ENCODE results near the gene RNH1. TPM values are rescaled to one million over a fixed set of nuclear protein-coding genes. Genes with fewer than 3 reads are reported as not detected.

Gene RNH1
- total and polyA plus RNA-seq, 2 of the 8 experiments (the other 6 are each of a cell fraction or from before 2014, with no cell fraction given): 48.7 to 49.8 TPM

Other genes starting within 250 kb of the RNH1 start
- gene NLRP6, start 228.8 kb downstream of the RNH1 start, total RNA-seq (2021; fragmentation: NEBNext Ultra II Directional; extraction: Animal tissue kit (Norgen Biotek cat#: 25700)): not detected in 2 replicates
- 0.06 TPM in 1 of 2 replicates, not detected in the other for gene NLRP6, start 228.8 kb downstream of the RNH1 start, polyA plus RNA-seq (2011; rRNA removed)
- 52.9 and 60.7 TPM in 2 replicates for gene PGGHG, start 218.1 kb downstream of the RNH1 start, total RNA-seq (2021; fragmentation: NEBNext Ultra II Directional; extraction: Animal tissue kit (Norgen Biotek cat#: 25700))
- 34.8 and 61.4 TPM in 2 replicates for gene PGGHG, start 218.1 kb downstream of the RNH1 start, polyA plus RNA-seq (2011; rRNA removed)
- not detected in 2 replicates for gene IFITM5, start 207.7 kb downstream of the RNH1 start, total RNA-seq (2021; fragmentation: NEBNext Ultra II Directional; extraction: Animal tissue kit (Norgen Biotek cat#: 25700))
- 0.50 TPM in 1 of 2 replicates, not detected in the other for gene IFITM5, start 207.7 kb downstream of the RNH1 start, polyA plus RNA-seq (2011; rRNA removed)
- 363 and 399 TPM in 2 replicates for gene IFITM2, start 199.4 kb downstream of the RNH1 start, total RNA-seq (2021; fragmentation: NEBNext Ultra II Directional; extraction: Animal tissue kit (Norgen Biotek cat#: 25700))
- 764 and 902 TPM in 2 replicates for gene IFITM2, start 199.4 kb downstream of the RNH1 start, polyA plus RNA-seq (2011; rRNA removed)
- 394 and 417 TPM in 2 replicates for gene IFITM1, start 193.2 kb downstream of the RNH1 start, total RNA-seq (2021; fragmentation: NEBNext Ultra II Directional; extraction: Animal tissue kit (Norgen Biotek cat#: 25700))
- gene IFITM1, start 193.2 kb downstream of the RNH1 start, polyA plus RNA-seq (2011; rRNA removed): 1,464 and 1,887 TPM in 2 replicates
- gene IFITM3, start 186.4 kb downstream of the RNH1 start, total RNA-seq (2021; fragmentation: NEBNext Ultra II Directional; extraction: Animal tissue kit (Norgen Biotek cat#: 25700)): 230 and 238 TPM in 2 replicates
- 666 and 779 TPM in 2 replicates for gene IFITM3, start 186.4 kb downstream of the RNH1 start, polyA plus RNA-seq (2011; rRNA removed)
- 76.3 and 89.0 TPM in 2 replicates for gene B4GALNT4, start 137.7 kb downstream of the RNH1 start, total RNA-seq (2021; fragmentation: NEBNext Ultra II Directional; extraction: Animal tissue kit (Norgen Biotek cat#: 25700))
- 40.9 and 69.4 TPM in 2 replicates for gene B4GALNT4, start 137.7 kb downstream of the RNH1 start, polyA plus RNA-seq (2011; rRNA removed)
- gene PKP3, start 113.0 kb downstream of the RNH1 start, total RNA-seq (2021; fragmentation: NEBNext Ultra II Directional; extraction: Animal tissue kit (Norgen Biotek cat#: 25700)): 28.5 and 28.7 TPM in 2 replicates
- 16.7 and 28.0 TPM in 2 replicates for gene PKP3, start 113.0 kb downstream of the RNH1 start, polyA plus RNA-seq (2011; rRNA removed)
- 66.3 and 68.9 TPM in 2 replicates for gene SIGIRR, start 92.2 kb downstream of the RNH1 start, total RNA-seq (2021; fragmentation: NEBNext Ultra II Directional; extraction: Animal tissue kit (Norgen Biotek cat#: 25700))
- 55.2 and 94.2 TPM in 2 replicates for gene SIGIRR, start 92.2 kb downstream of the RNH1 start, polyA plus RNA-seq (2011; rRNA removed)
- gene ANO9, start 65.2 kb downstream of the RNH1 start, total RNA-seq (2021; fragmentation: NEBNext Ultra II Directional; extraction: Animal tissue kit (Norgen Biotek cat#: 25700)): 18.0 and 20.0 TPM in 2 replicates
- 20.7 and 24.6 TPM in 2 replicates for gene ANO9, start 65.2 kb downstream of the RNH1 start, polyA plus RNA-seq (2011; rRNA removed)
- gene PTDSS2, start 57.0 kb downstream of the RNH1 start, total RNA-seq (2021; fragmentation: NEBNext Ultra II Directional; extraction: Animal tissue kit (Norgen Biotek cat#: 25700)): 48.7 and 52.4 TPM in 2 replicates
- gene PTDSS2, start 57.0 kb downstream of the RNH1 start, polyA plus RNA-seq (2011; rRNA removed): 68.2 and 108 TPM in 2 replicates
- gene HRAS, start 28.3 kb upstream of the RNH1 start, total RNA-seq (2021; fragmentation: NEBNext Ultra II Directional; extraction: Animal tissue kit (Norgen Biotek cat#: 25700)): 54.7 and 60.9 TPM in 2 replicates
- 44.3 and 63.4 TPM in 2 replicates for gene HRAS, start 28.3 kb upstream of the RNH1 start, polyA plus RNA-seq (2011; rRNA removed)
- gene LRRC56, start 30.3 kb upstream of the RNH1 start, total RNA-seq (2021; fragmentation: NEBNext Ultra II Directional; extraction: Animal tissue kit (Norgen Biotek cat#: 25700)): 1.9 and 2.1 TPM in 2 replicates
- 0.94 and 1.6 TPM in 2 replicates for gene LRRC56, start 30.3 kb upstream of the RNH1 start, polyA plus RNA-seq (2011; rRNA removed)
- 2.6 and 3.1 TPM in 2 replicates for gene LMNTD2, start 53.5 kb upstream of the RNH1 start, total RNA-seq (2021; fragmentation: NEBNext Ultra II Directional; extraction: Animal tissue kit (Norgen Biotek cat#: 25700))
- gene LMNTD2, start 53.5 kb upstream of the RNH1 start, polyA plus RNA-seq (2011; rRNA removed): 1.6 and 3.6 TPM in 2 replicates
- gene RASSF7, start 53.7 kb upstream of the RNH1 start, total RNA-seq (2021; fragmentation: NEBNext Ultra II Directional; extraction: Animal tissue kit (Norgen Biotek cat#: 25700)): 20.6 and 22.3 TPM in 2 replicates
- 43.9 and 60.6 TPM in 2 replicates for gene RASSF7, start 53.7 kb upstream of the RNH1 start, polyA plus RNA-seq (2011; rRNA removed)
- 37.3 and 39.8 TPM in 2 replicates for gene PHRF1, start 69.2 kb upstream of the RNH1 start, total RNA-seq (2021; fragmentation: NEBNext Ultra II Directional; extraction: Animal tissue kit (Norgen Biotek cat#: 25700))
- 13.4 and 21.8 TPM in 2 replicates for gene PHRF1, start 69.2 kb upstream of the RNH1 start, polyA plus RNA-seq (2011; rRNA removed)
- 9.4 and 9.6 TPM in 2 replicates for gene IRF7, start 108.7 kb upstream of the RNH1 start, total RNA-seq (2021; fragmentation: NEBNext Ultra II Directional; extraction: Animal tissue kit (Norgen Biotek cat#: 25700))
- gene IRF7, start 108.7 kb upstream of the RNH1 start, polyA plus RNA-seq (2011; rRNA removed): 9.1 and 12.8 TPM in 2 replicates
- gene CDHR5, start 117.7 kb upstream of the RNH1 start, total RNA-seq (2021; fragmentation: NEBNext Ultra II Directional; extraction: Animal tissue kit (Norgen Biotek cat#: 25700)): 0.11 TPM in 1 of 2 replicates, not detected in the other
- 0.02 TPM in 1 of 2 replicates, not detected in the other for gene CDHR5, start 117.7 kb upstream of the RNH1 start, polyA plus RNA-seq (2011; rRNA removed)
- gene SCT, start 119.9 kb upstream of the RNH1 start, total RNA-seq (2021; fragmentation: NEBNext Ultra II Directional; extraction: Animal tissue kit (Norgen Biotek cat#: 25700)): 2.0 and 2.2 TPM in 2 replicates
- gene SCT, start 119.9 kb upstream of the RNH1 start, polyA plus RNA-seq (2011; rRNA removed): 1.7 and 3.7 TPM in 2 replicates
- 3.3 and 3.4 TPM in 2 replicates for gene DRD4, start 130.0 kb upstream of the RNH1 start, total RNA-seq (2021; fragmentation: NEBNext Ultra II Directional; extraction: Animal tissue kit (Norgen Biotek cat#: 25700))
- gene DRD4, start 130.0 kb upstream of the RNH1 start, polyA plus RNA-seq (2011; rRNA removed): 4.9 and 9.7 TPM in 2 replicates
- gene DEAF1, start 188.0 kb upstream of the RNH1 start, total RNA-seq (2021; fragmentation: NEBNext Ultra II Directional; extraction: Animal tissue kit (Norgen Biotek cat#: 25700)): 53.7 and 58.4 TPM in 2 replicates
- gene DEAF1, start 188.0 kb upstream of the RNH1 start, polyA plus RNA-seq (2011; rRNA removed): 47.3 and 64.7 TPM in 2 replicates
- 7.3 and 8.0 TPM in 2 replicates for gene TMEM80, start 188.6 kb upstream of the RNH1 start, total RNA-seq (2021; fragmentation: NEBNext Ultra II Directional; extraction: Animal tissue kit (Norgen Biotek cat#: 25700))
- 16.3 and 21.4 TPM in 2 replicates for gene TMEM80, start 188.6 kb upstream of the RNH1 start, polyA plus RNA-seq (2011; rRNA removed)
- 38.5 and 44.3 TPM in 2 replicates for gene EPS8L2, start 199.0 kb upstream of the RNH1 start, total RNA-seq (2021; fragmentation: NEBNext Ultra II Directional; extraction: Animal tissue kit (Norgen Biotek cat#: 25700))
- 57.0 and 65.3 TPM in 2 replicates for gene EPS8L2, start 199.0 kb upstream of the RNH1 start, polyA plus RNA-seq (2011; rRNA removed)
- 302 and 308 TPM in 2 replicates for gene TALDO1, start 240.2 kb upstream of the RNH1 start, total RNA-seq (2021; fragmentation: NEBNext Ultra II Directional; extraction: Animal tissue kit (Norgen Biotek cat#: 25700))
- gene TALDO1, start 240.2 kb upstream of the RNH1 start, polyA plus RNA-seq (2011; rRNA removed): 265 and 293 TPM in 2 replicates

Measured in H1 (cell line).